HFFc6 (cell line): ENCODE data around the gene MAPKAP1. TPM values are rescaled to one million over a fixed set of nuclear protein-coding genes. Genes with fewer than 3 reads are reported as not detected.

Experiments
- DNase-seq: peaks from one replicate; pipeline ENCODE4 v3.0.0-alpha.2; 2018
- H3K27ac Mint-ChIP-seq: 2 replicates; pipeline ENCODE4 v1.8.0; 2020; ENCODE audit warnings: mild to moderate bottlenecking, mixed read lengths
- H3K27me3 Mint-ChIP-seq: 2 replicates; pipeline ENCODE4 v1.8.0; 2021; ENCODE audit warnings: mild to moderate bottlenecking, moderate library complexity, mixed read lengths; ENCODE audit not compliant: insufficient read depth
- H3K36me3 Mint-ChIP-seq: 2 replicates; pipeline ENCODE4 v1.8.0; 2021; ENCODE audit warnings: low read depth, mixed read lengths
- H3K4me1 Mint-ChIP-seq: 2 replicates; pipeline ENCODE4 v1.8.0; 2020; ENCODE audit warnings: low read depth, mixed read lengths
- H3K4me3 Mint-ChIP-seq: 2 replicates; pipeline ENCODE4 v1.8.0; 2020; ENCODE audit warnings: mild to moderate bottlenecking, moderate library complexity, mixed read lengths
- H3K9me3 Mint-ChIP-seq: 2 replicates; pipeline ENCODE4 v1.8.0; 2020; ENCODE audit warnings: mild to moderate bottlenecking, mixed read lengths
- CTCF ChIP-seq: fragments of 200-600 bp; sonication (generic); IDR thresholded peaks from 2 replicates; pipeline ENCODE4 v1.5.0; 2021; ENCODE audit warnings: antibody characterized with exemption, mild to moderate bottlenecking
- total RNA-seq, 6 experiments: library from RNA; stranded (reverse); fragmentation: NEBNext Ultra II Directional; extraction: Animal tissue kit (Norgen Biotek cat#: 25700); gene quantifications; 2 replicates in 1 of 6; 3 replicates in 5 of 6; pipeline ENCODE4 v1.2.3, GENCODE V29; 2021

MAPKAP1 gene
- total RNA-seq, 6 experiments from 2014 or later = 115 to 167 (median 130) TPM

- Mint-ChIP-seq H3K27me3 (no peaks in the 10 kb centered on the region), H3K4me1 (peaks cover 48% of the 10 kb centered on the region), H3K9me3 (no peaks in the 10 kb centered on the region), H3K27ac (peak overlapping the region; percentile 51; the same call in 1 of the 2 replicates), H3K4me3 (no peak overlapping the region), H3K36me3 (peaks cover 10% of the 10 kb centered on the region)
- DNase-seq = no peak
- TF ChIP-seq CTCF = no peak
Measured at GRCh38 chr9:125559894-125560293, 147.1 kb downstream of the MAPKAP1 start.

- Mint-ChIP-seq H3K27me3 (no peaks in the 10 kb centered on the region), H3K4me3 (no peak overlapping the region), H3K36me3 (peaks cover 6% of the 10 kb centered on the region; the same call in 1 of the 2 replicates), H3K27ac (peak overlapping the region; percentile 51; the same call in 1 of the 2 replicates), H3K9me3 (no peaks in the 10 kb centered on the region), H3K4me1 (peaks cover 43% of the 10 kb centered on the region)
- TF ChIP-seq CTCF = no peak
- DNase-seq = no peak
Measured at GRCh38 chr9:125559194-125559593, 147.8 kb downstream of the MAPKAP1 start.

GRCh38 chr9:125558453-125559092, 148.4 kb downstream of the MAPKAP1 start:
- H3K36me3 Mint-ChIP-seq = peaks cover 10% of the 10 kb centered on the region; the same call in 1 of the 2 replicates
- H3K4me1 Mint-ChIP-seq = peaks cover 47% of the 10 kb centered on the region
- DNase-seq = peak; percentile 64
- H3K27me3 Mint-ChIP-seq = no peaks in the 10 kb centered on the region
- peak; percentile 87 for TF ChIP-seq CTCF
- H3K4me3 Mint-ChIP-seq = no peak overlapping the region
- no peaks in the 10 kb centered on the region for H3K9me3 Mint-ChIP-seq
- H3K27ac Mint-ChIP-seq = peak overlapping the region; percentile 51

- Mint-ChIP-seq H3K4me3 (no peak overlapping the region), H3K4me1 (peaks cover 46% of the 10 kb centered on the region), H3K9me3 (no peaks in the 10 kb centered on the region), H3K36me3 (peaks cover 10% of the 10 kb centered on the region; the same call in 1 of the 2 replicates), H3K27me3 (no peaks in the 10 kb centered on the region), H3K27ac (no peak overlapping the region)
- no peak for DNase-seq
- TF ChIP-seq CTCF = no peak
Measured at GRCh38 chr9:125556046-125556721, 150.8 kb downstream of the MAPKAP1 start.

- H3K4me3 Mint-ChIP-seq = no peak overlapping the region
- H3K27ac Mint-ChIP-seq = no peak overlapping the region
- no peaks in the 10 kb centered on the region for H3K9me3 Mint-ChIP-seq
- H3K4me1 Mint-ChIP-seq = peaks cover 58% of the 10 kb centered on the region
- H3K27me3 Mint-ChIP-seq = no peaks in the 10 kb centered on the region
- TF ChIP-seq CTCF = no peak
- no peak for DNase-seq
- peaks cover 10% of the 10 kb centered on the region; the same call in 1 of the 2 replicates for H3K36me3 Mint-ChIP-seq
Measured at GRCh38 chr9:125554726-125555125, 152.3 kb downstream of the MAPKAP1 start.
